H1 (cell line): ENCODE data around the gene L3MBTL4. TPM values are rescaled to one million over a fixed set of nuclear protein-coding genes. Genes with fewer than 3 reads are reported as not detected.

ENCODE experiments used
- CBX8 ChIP-seq: fragments of 300-800, 300-1000 bp; sonication (generic); IDR thresholded peaks from 2 replicates; pipeline ENCODE4 v1.7.1; 2016; ENCODE audit warnings: low read depth, low read length, borderline replicate concordance
- KDM5A ChIP-seq: fragments of 200-600 bp; IDR thresholded peaks from 2 replicates; pipeline ENCODE4 v1.7.1; 2012; ENCODE audit warnings: mild to moderate bottlenecking, low read length, inconsistent platforms, mixed read lengths
- PHF8 ChIP-seq: fragments of 200-600 bp; sonication (generic); conservative IDR thresholded peaks from 2 replicates; pipeline ENCODE4 v1.7.1; 2012; ENCODE audit warnings: low read depth, mild to moderate bottlenecking, inconsistent platforms, low read length, moderate library complexity
- RBBP5 ChIP-seq: IDR thresholded peaks from 2 replicates; pipeline ENCODE4 v1.7.1; 2012; ENCODE audit warnings: low read depth, mild to moderate bottlenecking, inconsistent platforms, low read length, moderate library complexity, borderline replicate concordance
- SP4 ChIP-seq: IDR thresholded peaks from 2 replicates; pipeline ENCODE4 v1.6.1; 2012; ENCODE audit warnings: low read length, inconsistent platforms
- SUZ12 ChIP-seq: fragments of 200-600 bp; sonication (generic); IDR thresholded peaks from 2 replicates; pipeline ENCODE4 v1.6.1; 2012; ENCODE audit warnings: mild to moderate bottlenecking, inconsistent platforms, low read length, moderate library complexity, mixed read lengths
- TCF12 ChIP-seq: IDR thresholded peaks from 2 replicates; pipeline ENCODE4 v1.6.1; 2011; ENCODE audit warnings: low read depth, mild to moderate bottlenecking, low read length
- polyA plus RNA-seq, 7 experiments: library from polyadenylated mRNA; depleted of rRNA in 3 of 7; stranded (reverse) in 5 of 7; unstranded in 2 of 7; fragments of >200 nt in 5 of 7; fragments of 200-250 nt in 2 of 7; gene quantifications; 1 replicate in 5 of 7; 2 replicates in 1 of 7; 4 replicates in 1 of 7; pipeline versions ENCODE4 v1.2.1 to v1.2.3, GENCODE V29; 2011 to 2013; ENCODE audit warnings: missing spikeins in 2 of 7, mixed read lengths in 2 of 7
- total RNA-seq: library from RNA; stranded (reverse); fragmentation: NEBNext Ultra II Directional; extraction: Animal tissue kit (Norgen Biotek cat#: 25700); gene quantifications from 2 replicates; pipeline ENCODE4 v1.2.1, GENCODE V29; 2021

The L3MBTL4 gene
- total and polyA plus RNA-seq, 2 of the 8 experiments (the other 6 are each of a cell fraction or from before 2014, with no cell fraction given) = 1.0 to 2.1 TPM

- TF ChIP-seq SP4 (no peak), KDM5A (no peak), CBX8 (no peak), RBBP5 (no peak), PHF8 (no peak), TCF12 (no peak), SUZ12 (no peak)
Measured at GRCh38 chr18:6405237-6406074, 9.3 kb downstream of the L3MBTL4 start (continued).
